SH-SY5Y (cell line): Measurements from ENCODE around the gene IL17C.

ENCODE experiments used
- GATA2 ChIP-seq: IDR thresholded peaks from 2 replicates; pipeline ENCODE4 v1.6.1; 2011; ENCODE audit warnings: mild to moderate bottlenecking, low read depth, low read length
- GATA3 ChIP-seq: IDR thresholded peaks from 2 replicates; pipeline ENCODE4 v1.6.1; 2011; ENCODE audit warnings: low read depth, mild to moderate bottlenecking, low read length, moderate library complexity

GRCh38 chr16:88634994-88635670 lies 3.2 kb upstream of the IL17C start:
- no peak for TF ChIP-seq GATA2
- no peak for TF ChIP-seq GATA3
